ENCODE data around the gene LARGE1.

Gene LARGE1

DNA sequence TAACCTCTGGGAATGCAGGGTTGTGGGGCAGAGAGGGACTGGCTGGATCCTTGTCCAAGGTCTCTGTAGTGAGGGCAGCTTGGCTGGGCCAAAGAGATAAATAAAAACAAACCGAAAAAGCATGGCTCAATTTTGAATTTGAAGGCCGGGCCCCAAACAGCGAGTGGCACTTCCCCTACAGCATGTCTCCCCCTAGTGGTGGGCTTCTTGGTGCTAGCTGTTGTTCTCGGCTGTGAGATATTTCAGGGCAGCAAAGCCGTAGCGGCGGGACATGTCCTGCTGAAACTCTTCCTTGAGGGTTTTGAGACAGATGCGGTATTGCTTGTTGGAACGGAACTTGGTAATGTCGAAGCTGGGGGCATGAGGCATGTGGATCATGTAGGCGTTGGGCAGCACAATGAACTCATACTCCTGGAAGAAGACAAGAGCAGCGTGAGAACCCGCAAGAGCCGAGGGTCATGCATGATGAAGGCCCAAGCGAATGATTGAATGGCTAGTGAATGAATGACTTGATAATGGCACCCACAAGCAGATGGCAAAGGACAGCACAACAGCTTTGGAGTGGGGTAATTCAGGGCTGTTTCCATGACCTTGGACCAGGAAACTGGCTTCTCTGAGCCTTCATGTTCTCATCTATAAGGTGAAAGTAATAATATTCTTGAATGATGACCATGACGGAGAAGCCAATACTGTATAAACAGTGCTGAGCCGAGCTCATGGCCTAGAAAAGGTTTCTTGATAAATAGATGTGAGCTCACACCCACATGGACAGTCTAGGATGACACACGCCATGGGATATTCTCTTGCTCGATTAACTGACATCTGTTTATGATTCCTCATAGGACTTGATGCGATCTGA, 645.8 kb downstream of the LARGE1 start:
- DNase-seq = no peak

DNA sequence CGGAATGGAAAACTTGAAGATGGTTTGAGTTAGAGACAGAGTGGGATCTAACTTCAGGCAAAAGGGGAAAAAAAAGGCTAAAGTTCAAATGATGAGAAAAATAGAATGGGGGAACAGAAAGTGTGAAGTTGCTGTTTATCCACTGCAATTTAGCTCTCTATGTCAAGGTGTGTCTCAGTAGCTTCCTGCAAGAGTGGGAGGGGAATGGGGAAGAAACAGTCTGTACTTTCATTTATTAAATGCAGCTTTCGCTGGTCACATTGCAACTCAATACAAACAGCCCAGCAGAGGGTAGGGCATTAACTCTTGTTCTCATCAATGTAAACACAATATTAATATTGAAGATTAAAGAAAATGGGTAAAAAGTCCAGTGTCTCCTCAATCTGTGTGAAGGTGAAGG, 647.4 kb downstream of the LARGE1 start:
- no peak for DNase-seq

DNA sequence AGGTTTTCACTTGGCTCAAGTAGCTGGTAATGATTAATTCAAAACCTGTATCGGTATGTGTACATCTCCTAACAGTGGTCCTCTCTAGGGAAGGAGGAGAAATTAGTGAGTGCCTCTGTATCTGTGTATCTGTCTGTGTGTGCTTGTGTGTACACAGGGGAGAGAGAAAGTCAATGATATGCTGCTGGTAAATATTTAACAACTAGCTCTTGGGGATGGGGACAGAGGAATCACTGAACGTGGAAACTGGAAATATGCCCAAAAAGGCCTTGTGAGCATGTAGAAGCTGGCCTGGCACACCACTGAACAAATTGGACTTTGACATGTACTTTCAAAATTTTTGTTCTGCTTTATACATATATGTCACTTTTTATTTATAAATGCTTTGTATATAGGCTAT, 648.1 kb downstream of the LARGE1 start:
- no peak for DNase-seq

DNA sequence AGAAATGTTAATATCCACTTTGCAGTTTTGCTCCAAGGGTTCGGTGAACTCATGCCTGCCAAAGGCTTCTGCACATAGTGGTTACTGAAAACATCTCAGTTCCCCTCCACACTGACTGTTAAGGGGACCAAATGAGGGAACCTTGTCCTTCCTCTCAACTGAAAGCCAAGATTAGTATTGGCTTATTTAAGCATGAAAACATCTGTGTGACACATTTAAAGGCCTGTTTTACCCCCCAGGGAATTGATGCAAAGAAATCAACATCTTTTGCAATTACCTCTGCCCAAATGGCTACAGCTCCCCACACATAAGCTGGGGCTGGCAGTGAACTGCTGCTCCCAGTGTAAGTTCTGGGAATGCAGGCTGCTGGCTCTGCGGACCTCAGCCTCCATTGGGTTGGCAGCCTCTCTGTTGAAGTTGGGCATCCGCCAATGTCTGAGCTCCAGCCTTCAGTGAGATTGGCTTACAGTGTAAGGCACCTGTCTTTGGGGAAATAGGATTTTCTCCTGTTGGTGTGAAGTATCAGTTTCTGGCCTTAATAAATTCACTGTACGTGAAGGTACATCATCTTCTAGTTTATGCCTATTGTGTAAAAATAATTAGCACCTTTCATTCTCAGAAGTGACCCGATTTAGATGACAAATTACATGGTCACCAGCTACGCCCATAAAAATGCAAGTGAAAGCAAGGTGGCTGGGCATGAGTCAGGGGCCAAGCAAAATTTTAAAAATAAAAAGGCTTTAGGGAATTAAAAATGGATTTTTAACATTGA, 648.7 kb downstream of the LARGE1 start:
- DNase-seq = no peak

DNA sequence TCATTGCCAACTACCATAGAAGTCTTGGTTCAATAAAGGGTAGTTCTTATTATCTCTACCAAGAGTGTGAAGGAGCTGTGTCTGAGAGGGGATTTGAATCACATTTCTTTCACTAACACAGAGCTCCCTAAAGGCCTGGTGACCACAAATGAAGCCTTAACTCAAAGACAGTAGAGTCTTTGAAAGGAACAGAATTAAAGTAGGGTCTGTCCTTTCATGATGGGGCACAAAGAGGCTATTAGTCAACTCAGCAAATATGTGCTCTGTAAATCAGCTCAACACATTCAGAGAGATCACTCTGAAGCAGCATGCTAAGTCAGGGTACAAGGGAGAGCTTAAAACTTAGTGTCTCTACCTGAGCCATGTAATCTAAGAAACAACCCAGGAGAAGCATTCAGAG, 649.7 kb downstream of the LARGE1 start:
- no peak for DNase-seq

DNA sequence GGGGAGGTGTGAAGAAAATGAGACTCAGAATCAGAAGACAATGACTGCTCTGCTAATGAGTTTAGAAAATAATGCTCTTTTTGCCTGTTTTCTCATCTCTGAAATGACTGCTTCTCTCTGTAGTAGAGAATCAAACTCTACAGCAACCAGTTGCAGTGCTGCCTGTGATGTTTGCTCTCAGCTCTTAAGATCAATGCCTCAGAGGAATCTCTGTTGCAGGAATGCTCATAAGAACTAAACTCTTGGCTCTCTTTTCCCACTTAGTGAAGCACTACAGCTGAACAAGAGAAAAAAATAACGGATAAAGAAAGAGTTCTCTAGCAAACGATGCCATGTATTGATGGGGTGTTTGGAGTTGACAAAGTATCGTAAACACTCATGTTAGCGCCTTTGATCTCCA, 658.6 kb downstream of the LARGE1 start:
- no peak for DNase-seq

DNA sequence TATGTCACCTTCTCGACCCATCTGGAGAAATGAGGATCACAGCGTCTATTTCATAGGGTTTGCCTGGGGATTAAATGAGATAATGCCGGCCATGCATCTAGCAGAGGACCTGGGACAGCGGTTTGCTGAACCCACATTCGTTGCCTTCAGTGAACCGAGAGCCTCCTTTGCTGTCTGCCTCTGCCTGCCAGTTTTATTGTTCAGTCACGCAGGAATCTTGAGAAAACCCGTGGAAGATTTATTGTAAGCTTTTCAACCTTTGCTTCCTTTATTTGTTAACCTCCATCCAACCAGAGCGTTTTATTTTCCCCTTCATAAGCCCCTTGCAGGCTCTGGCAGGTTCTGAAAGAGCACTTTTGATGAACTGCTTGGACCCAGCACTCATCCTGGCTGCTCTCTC, 659.8 kb downstream of the LARGE1 start:
- no peak for DNase-seq

DNA sequence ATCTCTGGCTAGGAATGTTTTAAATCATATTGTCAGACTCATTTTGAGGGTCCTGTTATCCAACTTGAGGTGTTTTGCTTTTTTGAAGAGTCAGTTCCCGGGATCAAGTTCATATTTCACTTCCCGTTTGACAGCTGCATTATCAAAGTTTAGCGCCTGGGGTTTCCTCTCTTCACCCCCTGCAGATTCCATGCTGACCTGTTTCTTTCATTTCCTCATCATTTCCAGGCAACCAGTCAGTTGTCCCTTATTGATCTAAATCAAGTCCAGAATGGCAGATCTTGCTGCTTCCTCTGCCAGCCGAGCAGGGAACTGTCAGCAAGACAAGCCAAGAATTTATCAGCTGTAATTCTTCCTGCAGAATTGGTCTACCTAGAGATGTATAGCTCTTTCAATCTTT, 664.5 kb downstream of the LARGE1 start:
- DNase-seq = no peak

DNA sequence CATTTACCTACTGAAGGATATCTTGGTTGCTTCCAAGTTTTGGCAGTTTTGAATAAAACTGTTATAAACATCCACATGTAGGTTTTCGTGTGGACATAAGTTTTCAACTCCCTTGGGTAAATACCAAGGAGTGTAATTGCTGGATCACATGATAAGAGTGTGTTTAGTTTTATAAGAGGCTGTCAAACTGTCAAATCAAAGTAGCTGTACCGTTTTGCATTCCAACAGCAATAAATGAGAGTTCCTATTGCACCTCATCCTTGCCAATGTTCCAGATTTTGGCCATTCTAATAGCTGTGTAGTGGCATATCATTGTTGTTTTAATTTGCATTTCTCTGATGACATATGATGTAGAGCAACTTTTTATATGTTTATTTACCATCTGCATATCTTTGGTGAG, 671.3 kb downstream of the LARGE1 start:
- DNase-seq = no peak

DNA sequence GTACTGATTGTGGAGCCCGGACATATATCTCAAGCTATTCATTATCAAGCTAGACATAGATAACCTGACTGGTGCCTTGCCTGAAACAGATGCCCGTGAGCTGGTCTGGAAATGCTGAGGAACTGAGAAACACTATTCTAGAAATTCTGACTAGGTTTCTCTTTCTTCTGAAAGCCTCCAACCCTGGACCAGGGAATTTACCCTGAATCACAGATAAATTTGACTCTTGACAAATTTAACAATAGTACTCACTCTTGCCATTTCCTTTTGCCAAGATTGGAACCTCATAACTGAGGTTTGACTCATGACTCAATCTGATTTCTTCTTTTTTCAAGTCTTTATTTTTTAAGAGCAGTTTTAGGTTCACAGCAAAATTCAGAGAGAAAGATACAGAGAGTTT, 672.5 kb downstream of the LARGE1 start:
- DNase-seq = no peak

DNA sequence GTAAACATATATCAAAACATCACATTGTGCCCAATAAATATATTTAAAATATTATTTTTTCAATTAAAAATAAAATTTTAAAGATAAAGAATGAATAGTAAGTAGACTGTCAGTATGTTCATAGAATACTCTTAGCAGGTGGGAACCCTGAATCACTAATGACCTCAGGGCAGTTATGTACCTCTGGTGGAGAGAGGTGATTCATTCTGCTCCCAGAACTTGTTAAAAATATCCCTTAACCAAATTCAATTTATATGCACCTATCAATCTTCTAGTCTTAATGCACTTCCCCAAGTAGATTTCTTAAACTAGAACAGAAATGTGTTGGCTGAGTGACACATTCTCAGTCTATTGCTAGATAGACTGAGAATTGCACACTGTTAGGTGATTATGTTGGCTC, 678.2 kb downstream of the LARGE1 start:
- no peak for DNase-seq

DNA sequence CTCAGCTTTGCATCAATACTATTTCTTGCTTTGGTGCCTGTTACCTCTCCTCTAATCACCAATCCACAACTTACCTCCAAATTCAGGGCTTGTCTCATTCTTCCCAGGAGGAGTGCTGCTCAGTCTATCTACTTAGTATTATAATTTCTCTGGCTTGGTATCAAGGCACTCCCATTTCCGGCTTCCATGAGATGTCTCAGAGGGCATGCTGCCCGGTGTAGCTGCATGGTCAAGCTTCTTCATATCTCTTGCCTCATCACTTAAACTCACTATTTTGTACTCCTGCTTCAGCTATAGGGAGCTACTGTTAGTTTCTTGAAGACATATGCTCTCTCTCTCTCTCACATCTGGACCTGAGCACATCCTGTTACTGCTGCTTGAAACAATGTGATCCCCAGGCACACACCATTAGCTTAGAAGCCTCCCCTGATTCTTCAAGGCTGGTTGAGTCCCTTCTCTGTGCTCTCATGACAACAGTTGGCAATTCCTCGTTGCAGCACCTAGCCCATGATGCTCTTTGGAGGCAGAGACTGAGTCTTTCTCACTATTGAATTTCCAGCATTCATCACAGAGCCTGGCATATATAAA, 679.3 kb downstream of the LARGE1 start:
- DNase-seq = no peak

DNA sequence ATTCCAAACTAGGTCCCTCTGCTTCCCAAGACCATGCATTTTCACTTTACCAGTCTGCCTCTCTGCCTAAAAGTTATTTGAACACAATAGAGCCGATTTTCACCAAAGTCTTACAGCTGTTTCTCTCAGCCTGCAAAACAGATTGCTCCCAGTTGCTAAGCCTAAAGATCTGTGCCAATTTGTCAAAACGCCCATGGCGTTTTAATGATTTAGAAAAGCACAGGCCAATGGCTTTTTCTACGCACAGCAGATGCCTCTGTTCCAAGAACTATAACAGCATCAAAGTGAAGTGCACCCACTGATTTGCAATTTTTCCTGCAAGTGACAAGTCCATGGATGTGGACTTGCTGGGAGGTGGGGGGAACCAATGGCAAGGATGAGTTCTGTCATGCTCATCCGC, 688.2 kb downstream of the LARGE1 start:
- no peak for DNase-seq

DNA sequence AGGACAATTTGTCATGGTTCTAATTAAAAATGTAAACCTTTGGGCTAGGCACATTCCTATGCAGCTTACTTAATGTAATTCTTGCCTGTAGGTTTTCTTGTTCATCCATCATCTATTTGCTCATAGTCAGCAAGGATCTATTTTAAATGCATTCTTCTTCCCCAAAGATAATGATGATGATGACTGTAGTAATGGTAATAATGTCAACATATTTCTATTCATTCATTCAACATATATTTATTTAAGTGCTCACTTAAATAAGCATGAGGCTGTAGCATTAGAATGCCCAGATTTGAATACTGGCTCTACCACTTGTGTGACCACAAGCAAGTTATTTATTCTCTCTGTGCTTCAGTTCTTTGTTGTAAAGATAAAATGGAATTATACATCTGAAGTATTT, 692.5 kb downstream of the LARGE1 start:
- no peak for DNase-seq

DNA sequence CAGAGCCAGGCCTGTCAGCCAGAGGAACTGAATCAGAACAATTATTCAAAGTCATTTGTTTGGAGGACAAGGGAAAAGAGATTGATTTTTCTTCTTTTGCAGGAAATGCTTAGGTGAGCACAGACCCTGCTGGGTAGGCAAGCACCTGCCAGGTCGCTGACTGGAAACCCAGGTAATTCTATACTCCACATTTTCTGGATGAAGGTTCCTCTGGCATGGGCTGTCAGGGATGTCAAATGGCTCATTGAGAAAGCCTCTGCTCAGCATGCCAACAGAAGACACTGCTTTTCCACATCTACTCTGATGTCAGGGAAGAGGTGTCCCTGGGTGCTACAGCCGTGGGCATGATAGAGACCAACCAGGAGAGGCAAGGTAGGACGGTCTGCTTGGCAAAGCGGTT, 695.4 kb downstream of the LARGE1 start:
- DNase-seq = no peak

Data from NCI-H2107 (cell line).